HG02623 (cell line): ENCODE measurements around the gene BLOC1S1.

ENCODE experiments used
- ATAC-seq: cut with Tn5 transposase; IDR thresholded peaks from one replicate; pipeline ENCODE4 v1.9.1; 2021; ENCODE audit warnings: moderate library complexity; ENCODE audit not compliant: unreplicated experiment

Gene BLOC1S1

GRCh38 chr12:55708695-55709233 lies 7.1 kb upstream of the BLOC1S1 start:
- no peak for ATAC-seq

- ATAC-seq, result no peak
Measured at GRCh38 chr12:55711786-55712553, 3.9 kb upstream of the BLOC1S1 start.

- ATAC-seq, result no peak
Measured at GRCh38 chr12:55712700-55713415, 3.0 kb upstream of the BLOC1S1 start.

GRCh38 chr12:55713721-55714120 lies 2.1 kb upstream of the BLOC1S1 start:
- ATAC-seq, result no peak

GRCh38 chr12:55715169-55715764 lies 579 bp upstream of the BLOC1S1 start:
- ATAC-seq, result no peak

GRCh38 chr12:55716582-55716957 lies 724 bp downstream of the BLOC1S1 start:
- peak; percentile 21 for ATAC-seq

- ATAC-seq, result no peak
Measured at GRCh38 chr12:55717011-55718007, 1.5 kb downstream of the BLOC1S1 start.

- ATAC-seq, result no peak
Measured at GRCh38 chr12:55718015-55718414, 2.2 kb downstream of the BLOC1S1 start.

- ATAC-seq, result no peak
Measured at GRCh38 chr12:55718624-55719275, 2.9 kb downstream of the BLOC1S1 start.

GRCh38 chr12:55719371-55719770 lies 3.5 kb downstream of the BLOC1S1 start:
- ATAC-seq, result no peak

GRCh38 chr12:55720071-55720564 lies 4.3 kb downstream of the BLOC1S1 start, which contains the start of gene RDH5:
Gene RDH5, plus strand, starts transcription at chr12:55720393. Its CDS starts 792 bp downstream, at chr12:55721185.
- ATAC-seq, result no peak

GRCh38 chr12:55720894-55721444 lies 5.1 kb downstream of the BLOC1S1 start:
- ATAC-seq, result no peak

- ATAC-seq, result no peak
Measured at GRCh38 chr12:55721601-55722213, 5.9 kb downstream of the BLOC1S1 start.

- no peak for ATAC-seq
Measured at GRCh38 chr12:55722948-55723347, 7.1 kb downstream of the BLOC1S1 start.

- no peak for ATAC-seq
Measured at GRCh38 chr12:55723516-55724225, 7.8 kb downstream of the BLOC1S1 start.

GRCh38 chr12:55724226-55724939 lies 8.5 kb downstream of the BLOC1S1 start:
- no peak for ATAC-seq

- no peak for ATAC-seq
Measured at GRCh38 chr12:55724940-55725309, 9.1 kb downstream of the BLOC1S1 start.

GRCh38 chr12:55725556-55725955 lies 9.7 kb downstream of the BLOC1S1 start:
- no peak for ATAC-seq
